GM13976 (cell line): Measurements from ENCODE around the gene SLC12A7.
A peak's percentile ranks its signal among the peaks of the same experiment; 100 is the strongest.

Experiments
- DNase-seq: peaks from one replicate; pipeline ENCODE4 v3.0.0; 2012; ENCODE audit warnings: low spot score
- in situ Hi-C: fragments of 300-500 bp; cut with MboI; formaldehyde crosslinking; loops from one replicate; pipeline ENCODE4 v1.12.0; 2022; ENCODE audit warnings: low sequenced_read_pairs, mixed read lengths, inconsistent platforms; ENCODE audit not compliant: unreplicated experiment
- TF ChIP-seq, protein P1 (sequence below): IDR thresholded peaks from 2 replicates; pipeline ENCODE4 v1.5.1; 2012; ENCODE audit warnings: borderline replicate concordance, mild to moderate bottlenecking; ENCODE audit not compliant: insufficient read depth; ENCODE audit errors: extremely low read depth, missing control alignments, control extremely low read depth

The SLC12A7 gene

DNA sequence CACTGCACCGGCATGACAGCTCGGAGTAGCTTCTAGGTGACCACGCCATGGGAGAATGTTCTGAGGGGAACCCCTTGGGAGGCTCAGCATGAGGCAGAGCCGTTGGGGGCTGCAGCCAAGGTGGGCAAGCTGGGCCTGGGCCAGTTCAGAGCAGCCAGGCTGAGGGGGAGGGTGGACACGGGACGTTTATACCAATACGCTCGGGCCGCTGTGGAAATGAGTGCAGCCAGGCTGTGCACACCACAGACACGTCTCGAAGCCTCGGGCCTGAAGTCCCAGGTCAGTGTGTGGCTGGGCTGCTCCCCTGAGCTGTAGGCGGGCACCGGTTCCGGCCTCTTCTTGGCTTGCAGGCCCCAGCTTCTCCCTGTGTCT is 28.9 kb upstream of the SLC12A7 start:
- TF ChIP-seq, protein P1, sequence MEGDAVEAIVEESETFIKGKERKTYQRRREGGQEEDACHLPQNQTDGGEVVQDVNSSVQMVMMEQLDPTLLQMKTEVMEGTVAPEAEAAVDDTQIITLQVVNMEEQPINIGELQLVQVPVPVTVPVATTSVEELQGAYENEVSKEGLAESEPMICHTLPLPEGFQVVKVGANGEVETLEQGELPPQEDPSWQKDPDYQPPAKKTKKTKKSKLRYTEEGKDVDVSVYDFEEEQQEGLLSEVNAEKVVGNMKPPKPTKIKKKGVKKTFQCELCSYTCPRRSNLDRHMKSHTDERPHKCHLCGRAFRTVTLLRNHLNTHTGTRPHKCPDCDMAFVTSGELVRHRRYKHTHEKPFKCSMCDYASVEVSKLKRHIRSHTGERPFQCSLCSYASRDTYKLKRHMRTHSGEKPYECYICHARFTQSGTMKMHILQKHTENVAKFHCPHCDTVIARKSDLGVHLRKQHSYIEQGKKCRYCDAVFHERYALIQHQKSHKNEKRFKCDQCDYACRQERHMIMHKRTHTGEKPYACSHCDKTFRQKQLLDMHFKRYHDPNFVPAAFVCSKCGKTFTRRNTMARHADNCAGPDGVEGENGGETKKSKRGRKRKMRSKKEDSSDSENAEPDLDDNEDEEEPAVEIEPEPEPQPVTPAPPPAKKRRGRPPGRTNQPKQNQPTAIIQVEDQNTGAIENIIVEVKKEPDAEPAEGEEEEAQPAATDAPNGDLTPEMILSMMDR = no peak
- in situ Hi-C loops = no loop called here
- DNase-seq = no peak

DNA sequence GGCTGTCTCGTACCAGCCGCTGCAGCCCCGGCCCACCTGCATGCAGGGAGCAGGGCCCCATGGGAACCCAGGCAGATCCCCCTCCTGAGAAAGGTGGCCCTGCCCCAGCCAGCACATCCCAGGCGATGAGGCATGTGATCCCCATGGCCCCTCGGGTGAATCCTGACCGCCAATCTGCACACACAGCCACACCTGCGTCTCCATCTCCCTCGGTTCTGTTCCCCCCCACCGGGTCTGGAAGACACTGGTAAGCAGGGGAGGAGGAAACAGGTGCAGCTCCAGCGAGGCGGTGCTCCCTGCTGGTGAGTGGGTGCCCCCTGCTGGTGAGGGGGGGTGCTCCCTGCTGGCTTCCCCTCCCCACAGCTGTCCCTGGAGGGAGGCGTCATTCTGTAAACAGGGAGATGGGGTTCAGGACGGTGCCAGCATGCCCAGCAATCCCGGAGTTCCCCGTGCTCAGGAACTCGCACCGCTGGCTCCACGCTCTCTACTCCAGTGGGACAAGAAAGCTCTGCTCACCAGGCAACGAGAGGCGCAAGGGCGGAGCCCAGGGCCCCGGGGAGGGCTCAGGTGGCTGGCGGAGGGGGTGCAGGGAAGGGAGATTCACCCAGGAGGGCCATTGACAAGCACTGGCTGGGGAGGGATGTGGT is 28.4 kb upstream of the SLC12A7 start:
- TF ChIP-seq, protein P1 = peak; percentile 93
- in situ Hi-C loops = no loop called here
- DNase-seq = peak; percentile 90

- in situ Hi-C loops = loop anchor here (10.0 kb wide), 1 partner anchor 205 kb away; no protein-coding TSS in a partner anchor
- TF ChIP-seq, protein P1 = no peak
- DNase-seq = no peak
Observed at GRCh38 chr5:1139331-1140170, 27.7 kb upstream of the SLC12A7 start.

GRCh38 chr5:1138445-1139245 is 26.8 kb upstream of the SLC12A7 start:
- no peak for DNase-seq
- TF ChIP-seq, protein P1 = no peak
- in situ Hi-C loops = loop anchor here (10.0 kb wide), 1 partner anchor 204 kb away; no protein-coding TSS in a partner anchor

GRCh38 chr5:1137567-1138444 is 25.9 kb upstream of the SLC12A7 start:
- in situ Hi-C loops = loop anchor here (10.0 kb wide), 1 partner anchor 203 kb away; no protein-coding TSS in a partner anchor
- TF ChIP-seq, protein P1 = no peak
- DNase-seq = no peak

GRCh38 chr5:1136814-1137213 is 25.0 kb upstream of the SLC12A7 start:
- in situ Hi-C loops = loop anchor here (10.0 kb wide), 1 partner anchor 202 kb away; no protein-coding TSS in a partner anchor
- TF ChIP-seq, protein P1 = no peak
- DNase-seq = no peak
